CD8-positive, alpha-beta memory T cell (primary cell): ENCODE results near the gene TRPM6. TPM values are rescaled to one million over a fixed set of nuclear protein-coding genes. Genes with fewer than 3 reads are reported as not detected.

Experiments
- polyA plus RNA-seq: library from polyadenylated mRNA; unstranded; fragments of 300-500 nt; fragmentation: Illumina TruSeq; gene quantifications from one replicate; pipeline ENCODE4 v1.2.3, GENCODE V29; 2021
- total RNA-seq, 2 experiments: library from RNA; stranded (reverse); gene quantifications; one replicate each; pipeline ENCODE4 v1.2.3, GENCODE V29; 2021

TRPM6 gene
- total and polyA plus RNA-seq, 3 experiments from 2014 or later, result not detected

Other genes with a start within 250 kb of the TRPM6 start
- gene C9orf40, start 65.0 kb upstream of the TRPM6 start, total RNA-seq, result 10 to 100 TPM; 21.4 to 22.0 TPM
- gene C9orf40, start 65.0 kb upstream of the TRPM6 start, polyA plus RNA-seq, result 4.0 TPM
- gene CARNMT1, start 140.4 kb upstream of the TRPM6 start, total RNA-seq, result 10 to 100 TPM; 30.8 to 32.9 TPM
- gene CARNMT1, start 140.4 kb upstream of the TRPM6 start, polyA plus RNA-seq, result 12.8 TPM
- 10 to 100 TPM; 14.1 to 14.6 TPM for gene NMRK1, start 200.2 kb upstream of the TRPM6 start, total RNA-seq
- 48.4 TPM for gene NMRK1, start 200.2 kb upstream of the TRPM6 start, polyA plus RNA-seq
- 10 to 100 TPM; 71.9 to 76.0 TPM for gene OSTF1, start 200.6 kb upstream of the TRPM6 start, total RNA-seq
- gene OSTF1, start 200.6 kb upstream of the TRPM6 start, polyA plus RNA-seq, result 170 TPM